ENCODE measurements around the gene PAPOLB.
A peak's percentile ranks its signal among the peaks of the same experiment; 100 is the strongest.

PAPOLB gene

GRCh38 chr7:4842319-4843064 lies 19.3 kb downstream of the PAPOLB start:
- DNase-seq (ENCODE audit: low spot score), result no peak

- DNase-seq (ENCODE audit: low spot score), result no peak
Observed at GRCh38 chr7:4841836-4842235, 20.0 kb downstream of the PAPOLB start.

- no peak for DNase-seq (ENCODE audit: low spot score)
Observed at GRCh38 chr7:4841007-4841784, 20.6 kb downstream of the PAPOLB start.

GRCh38 chr7:4840079-4840501 lies 21.7 kb downstream of the PAPOLB start:
- DNase-seq (ENCODE audit: low spot score), result no peak

- DNase-seq (ENCODE audit: low spot score), result no peak
Observed at GRCh38 chr7:4838626-4839334, 23.1 kb downstream of the PAPOLB start.

GRCh38 chr7:4837803-4838625 lies 23.8 kb downstream of the PAPOLB start:
- DNase-seq (ENCODE audit: low spot score), result peak; percentile 39

GRCh38 chr7:4837041-4837802 lies 24.6 kb downstream of the PAPOLB start:
- DNase-seq (ENCODE audit: low spot score), result peak; percentile 41

GRCh38 chr7:4836206-4836661 lies 25.6 kb downstream of the PAPOLB start:
- no peak for DNase-seq (ENCODE audit: low spot score)

GRCh38 chr7:4835398-4836205 lies 26.2 kb downstream of the PAPOLB start:
- DNase-seq (ENCODE audit: low spot score), result no peak

GRCh38 chr7:4834601-4835397 lies 27.0 kb downstream of the PAPOLB start:
- DNase-seq (ENCODE audit: low spot score), result no peak

- DNase-seq (ENCODE audit: low spot score), result no peak
Observed at GRCh38 chr7:4833691-4834600, 27.9 kb downstream of the PAPOLB start.

- DNase-seq (ENCODE audit: low spot score), result no peak
Observed at GRCh38 chr7:4833176-4833575, 28.7 kb downstream of the PAPOLB start.

- no peak for DNase-seq (ENCODE audit: low spot score)
Observed at GRCh38 chr7:4832711-4833110, 29.1 kb downstream of the PAPOLB start.

- DNase-seq (ENCODE audit: low spot score), result no peak
Observed at GRCh38 chr7:4831723-4832495, 29.9 kb downstream of the PAPOLB start.

- DNase-seq (ENCODE audit: low spot score), result peak; percentile 92
Observed at GRCh38 chr7:4830176-4830575, 31.7 kb downstream of the PAPOLB start.

- DNase-seq (ENCODE audit: low spot score), result no peak
Observed at GRCh38 chr7:4828720-4829383, 33.0 kb downstream of the PAPOLB start.

All from SK-N-DZ (cell line).